HG03520 (cell line): Measurements from ENCODE around the gene PPL.

Experiments used
- ATAC-seq: cut with Tn5 transposase; IDR thresholded peaks from one replicate; pipeline ENCODE4 v1.9.1; 2021; ENCODE audit warnings: mild to moderate bottlenecking, moderate library complexity; ENCODE audit not compliant: unreplicated experiment

Gene PPL

DNA sequence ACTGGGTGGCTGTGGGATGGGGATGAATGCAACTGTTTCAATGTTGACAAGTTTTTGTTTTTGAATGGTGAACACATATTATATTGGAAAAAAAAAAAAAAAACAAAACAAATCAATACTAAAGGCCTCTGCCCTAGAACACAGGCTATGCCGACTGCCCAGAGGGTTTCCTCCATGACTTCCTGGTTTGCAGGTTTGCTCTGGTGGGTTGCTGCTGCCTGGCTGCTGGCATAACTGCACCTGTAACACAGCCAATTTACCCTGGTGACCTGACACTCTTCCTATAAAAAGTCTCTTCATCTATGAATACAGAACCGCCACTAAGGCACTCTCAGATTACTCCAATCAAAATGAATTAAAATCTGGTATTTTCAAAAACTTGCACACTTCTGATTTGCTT lies 100.2 kb downstream of the PPL start:
- no peak for ATAC-seq

DNA sequence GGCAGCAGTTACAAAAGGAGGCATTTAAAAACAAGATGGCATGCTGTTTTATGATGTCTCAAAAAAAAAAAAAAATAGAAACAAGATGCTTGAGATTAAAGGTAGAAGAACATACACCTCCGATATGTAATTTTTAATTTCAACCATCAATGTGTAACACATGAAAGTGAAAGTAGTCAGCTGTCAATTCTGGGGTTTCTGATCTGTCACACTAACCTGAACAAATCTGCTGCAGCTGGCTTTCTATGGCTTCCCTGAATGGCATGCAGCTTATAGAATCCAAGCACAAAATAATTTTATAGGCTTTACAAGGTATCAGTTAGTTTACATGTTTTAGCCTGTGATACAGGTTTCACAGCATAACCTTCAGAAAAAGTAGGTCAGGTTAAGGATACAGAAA lies 103.4 kb downstream of the PPL start:
- ATAC-seq = no peak

DNA sequence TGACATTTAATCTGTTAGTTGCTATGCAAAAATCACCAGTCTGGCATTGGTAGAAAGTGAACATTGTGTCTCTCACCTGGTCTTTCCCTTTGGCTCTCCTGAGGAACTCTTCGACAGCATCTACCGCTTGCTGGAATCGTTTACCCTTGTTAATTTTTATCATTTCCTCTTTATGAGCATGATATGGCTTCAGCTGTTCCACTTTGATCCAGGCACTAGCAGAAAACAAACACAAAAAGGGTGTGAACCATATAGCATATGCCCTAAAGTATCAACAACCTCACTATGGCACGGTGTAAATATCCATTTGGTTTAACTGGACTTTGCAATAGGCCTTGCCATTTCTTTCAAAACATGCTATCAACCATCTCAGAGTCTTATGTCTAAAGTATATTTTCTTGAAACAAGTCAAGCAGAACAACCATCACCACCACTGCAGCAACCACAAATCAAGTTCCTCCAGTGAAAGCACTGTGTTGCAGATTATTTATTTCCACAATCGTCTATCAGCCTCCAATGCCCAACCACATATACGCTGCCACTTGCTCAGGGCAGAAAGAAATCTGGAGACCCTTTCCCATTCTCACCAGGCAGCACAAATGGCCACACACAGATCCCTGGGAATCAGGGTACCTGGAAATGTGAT lies 104.1 kb downstream of the PPL start:
- no peak for ATAC-seq
